Measurements from ENCODE around the gene FAM131A.

FAM131A gene

DNA sequence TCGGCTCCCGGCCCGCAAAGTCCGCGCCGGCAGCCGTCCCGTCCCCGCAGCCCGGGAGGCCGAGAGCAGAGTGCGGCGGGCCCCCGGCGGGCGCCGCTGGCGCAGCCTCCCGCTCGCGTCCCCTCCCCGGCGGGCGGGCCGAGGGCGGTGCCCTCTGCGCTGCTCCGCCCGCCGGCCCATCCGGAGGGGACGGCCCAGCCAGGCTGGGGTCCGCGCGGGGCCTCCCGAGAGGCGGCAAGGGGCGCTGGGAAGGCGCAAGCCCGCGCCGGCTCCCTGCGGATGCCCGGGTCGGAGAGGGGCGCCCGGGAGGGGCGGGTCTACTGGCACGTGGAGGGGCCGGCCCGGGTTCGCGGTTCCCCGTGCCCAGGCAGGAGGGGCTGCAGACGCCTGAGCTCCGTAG, 24.1 kb downstream of the FAM131A start, which contains the start of the genes CLCN2 and POLR2H:
CLCN2 (minus strand) TSS at position 74 of the 400 bp plus-strand sequence. CDS start 126 bp downstream, outside the sequence.
POLR2H (plus strand) TSS at position 179 of the 400 bp plus-strand sequence. CDS start 1,783 bp downstream, outside the sequence.
- Histone ChIP-seq H3K9ac (ENCODE audit: low read length) (peak within 1 kb of the TSS; percentile 75), H3K4me2 (ENCODE audit: low read depth, low read length, poor library complexity, severe bottlenecking) (peak within 1 kb of the TSS; percentile 85), H3K36me3 (ENCODE audit: low read length) (peaks cover 5% of the 10 kb centered on the region; the same call in 1 of the 2 replicates), H3K4me3 (ENCODE audit: insufficient read depth, low read length, poor library complexity, severe bottlenecking) (peak within 1 kb of the TSS; percentile 71), H2AFZ (ENCODE audit: low read depth, low read length, severe bottlenecking) (peak within 1 kb of the TSS; percentile 89), H3K9me2 (replicated peaks; ENCODE audit: insufficient read depth, low read length) (no peaks in the 10 kb centered on the region), H3K27me3 (ENCODE audit: low read length) (no peaks in the 10 kb centered on the region), H3K27ac (ENCODE audit: low read depth, low read length) (peak within 1 kb of the TSS; percentile 83), H3K79me2 (ENCODE audit: insufficient read depth, low read length) (peaks cover 20% of the 10 kb centered on the region), H3K9me3 (ENCODE audit: insufficient read depth, low read length) (no peaks in the 10 kb centered on the region), H4K20me1 (ENCODE audit: low read depth, low read length) (no peaks in the 10 kb centered on the region; the same call in 1 of the 2 replicates), H3F3A (ENCODE audit: insufficient read depth) (no peaks in the 10 kb centered on the region)
- TF ChIP-seq, protein P1, sequence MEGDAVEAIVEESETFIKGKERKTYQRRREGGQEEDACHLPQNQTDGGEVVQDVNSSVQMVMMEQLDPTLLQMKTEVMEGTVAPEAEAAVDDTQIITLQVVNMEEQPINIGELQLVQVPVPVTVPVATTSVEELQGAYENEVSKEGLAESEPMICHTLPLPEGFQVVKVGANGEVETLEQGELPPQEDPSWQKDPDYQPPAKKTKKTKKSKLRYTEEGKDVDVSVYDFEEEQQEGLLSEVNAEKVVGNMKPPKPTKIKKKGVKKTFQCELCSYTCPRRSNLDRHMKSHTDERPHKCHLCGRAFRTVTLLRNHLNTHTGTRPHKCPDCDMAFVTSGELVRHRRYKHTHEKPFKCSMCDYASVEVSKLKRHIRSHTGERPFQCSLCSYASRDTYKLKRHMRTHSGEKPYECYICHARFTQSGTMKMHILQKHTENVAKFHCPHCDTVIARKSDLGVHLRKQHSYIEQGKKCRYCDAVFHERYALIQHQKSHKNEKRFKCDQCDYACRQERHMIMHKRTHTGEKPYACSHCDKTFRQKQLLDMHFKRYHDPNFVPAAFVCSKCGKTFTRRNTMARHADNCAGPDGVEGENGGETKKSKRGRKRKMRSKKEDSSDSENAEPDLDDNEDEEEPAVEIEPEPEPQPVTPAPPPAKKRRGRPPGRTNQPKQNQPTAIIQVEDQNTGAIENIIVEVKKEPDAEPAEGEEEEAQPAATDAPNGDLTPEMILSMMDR (IDR thresholded peaks at IDR 0.05; ENCODE audit: insufficient read depth, low read length, poor library complexity, severe bottlenecking): no peak
- TF ChIP-seq EZH2phosphoT487 (conservative IDR thresholded peaks at IDR 0.05; ENCODE audit: low read length): no peak

DNA sequence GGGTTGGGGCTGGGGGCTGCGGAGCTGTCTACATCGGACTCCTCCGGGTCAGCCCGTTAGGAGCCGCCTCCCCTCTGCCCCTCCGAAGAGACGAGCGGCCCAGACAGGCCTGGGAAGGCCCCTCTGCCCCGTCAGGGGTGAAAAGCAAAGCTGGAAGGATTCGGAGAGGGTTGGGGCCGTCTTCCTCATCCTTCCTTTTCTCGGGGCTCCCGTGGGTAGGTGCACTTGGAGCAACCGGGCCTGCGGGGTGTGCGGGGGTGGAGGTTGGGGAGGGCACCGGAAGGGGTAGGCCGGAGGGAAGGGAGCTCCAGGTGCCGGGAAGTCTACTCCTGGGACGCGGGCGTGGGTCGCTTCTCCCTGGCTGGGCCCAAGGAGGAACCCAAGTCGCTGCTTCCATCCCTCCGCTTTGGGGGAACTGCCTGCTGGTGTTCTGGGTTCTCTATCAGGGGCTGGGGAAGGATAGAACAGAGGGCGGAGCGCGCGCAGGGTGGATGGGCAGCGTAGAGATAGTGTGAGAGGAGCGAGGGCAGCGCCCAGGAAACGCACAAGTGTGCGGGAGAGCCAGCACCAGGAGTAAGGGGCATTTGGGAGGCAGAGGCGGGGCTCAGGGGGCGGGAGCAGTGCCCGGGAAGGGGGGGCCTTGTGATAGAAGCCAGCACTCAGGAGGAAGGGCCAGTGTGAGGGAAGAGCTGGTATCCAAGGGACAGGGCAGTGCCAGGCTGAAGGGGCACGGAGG, 24.7 kb downstream of the FAM131A start:
- peak overlapping the region; percentile 71 for H3K4me3 ChIP-seq (ENCODE audit: insufficient read depth, low read length, poor library complexity, severe bottlenecking)
- H3F3A ChIP-seq (ENCODE audit: insufficient read depth): no peaks in the 10 kb centered on the region
- H3K9ac ChIP-seq (ENCODE audit: low read length): peak overlapping the region; percentile 75
- peaks cover 11% of the 10 kb centered on the region; the same call in 1 of the 2 replicates for H3K36me3 ChIP-seq (ENCODE audit: low read length)
- peak overlapping the region; percentile 89 for H2AFZ ChIP-seq (ENCODE audit: low read depth, low read length, severe bottlenecking)
- peaks cover 20% of the 10 kb centered on the region for H3K79me2 ChIP-seq (ENCODE audit: insufficient read depth, low read length)
- no peaks in the 10 kb centered on the region; the same call in 1 of the 2 replicates for H4K20me1 ChIP-seq (ENCODE audit: low read depth, low read length)
- peak overlapping the region; percentile 83 for H3K27ac ChIP-seq (ENCODE audit: low read depth, low read length)
- H3K27me3 ChIP-seq (ENCODE audit: low read length): no peaks in the 10 kb centered on the region
- H3K9me2 ChIP-seq (replicated peaks; ENCODE audit: insufficient read depth, low read length): no peaks in the 10 kb centered on the region
- no peak for TF ChIP-seq EZH2phosphoT487 (conservative IDR thresholded peaks at IDR 0.05; ENCODE audit: low read length)
- TF ChIP-seq, protein P1 (IDR thresholded peaks at IDR 0.05; ENCODE audit: insufficient read depth, low read length, poor library complexity, severe bottlenecking): no peak
- H3K9me3 ChIP-seq (ENCODE audit: insufficient read depth, low read length): no peaks in the 10 kb centered on the region
- peak overlapping the region; percentile 85 for H3K4me2 ChIP-seq (ENCODE audit: low read depth, low read length, poor library complexity, severe bottlenecking)

DNA sequence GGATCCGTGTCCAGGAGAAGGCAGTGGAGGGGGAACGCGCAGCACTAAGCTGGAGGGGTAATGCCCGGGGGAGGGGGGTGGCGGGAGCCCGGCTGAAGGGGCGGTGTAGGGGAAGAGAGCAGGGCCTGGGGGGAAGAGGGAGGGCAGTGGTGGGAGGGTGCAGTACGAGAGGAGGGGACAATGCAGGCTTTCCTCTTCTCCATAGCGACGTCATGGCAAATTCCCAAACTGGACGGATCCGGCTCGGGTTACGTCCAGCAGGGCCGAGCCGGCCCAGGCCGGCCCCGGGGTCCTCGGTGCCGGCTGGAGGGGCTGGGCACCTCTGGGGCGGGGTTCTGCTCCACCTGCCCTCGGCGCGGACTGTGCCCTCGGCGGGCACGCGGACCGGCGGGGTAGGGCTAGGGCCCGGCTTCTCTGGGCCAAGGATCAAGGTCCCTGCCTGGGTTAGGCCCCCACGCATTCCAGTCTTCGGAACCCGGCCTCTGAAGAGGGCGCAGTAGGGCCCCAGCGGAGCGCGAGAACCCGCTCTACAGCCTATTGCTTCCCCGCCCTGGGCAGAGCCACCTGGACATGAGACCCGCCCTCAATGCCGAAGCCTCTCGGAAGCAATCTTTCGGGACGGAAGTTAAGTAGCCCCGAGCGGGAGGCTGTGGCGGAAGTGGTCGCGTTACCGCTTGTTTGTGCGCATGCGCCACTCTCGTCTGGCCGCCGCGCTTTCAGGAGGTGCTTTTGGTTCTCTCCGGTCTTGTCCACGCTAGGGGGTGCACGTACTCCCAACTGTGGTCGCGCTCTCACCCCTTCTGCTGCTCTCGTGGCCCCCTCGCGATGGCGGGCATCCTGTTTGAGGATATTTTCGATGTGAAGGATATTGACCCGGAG, 25.5 kb downstream of the FAM131A start:
- Histone ChIP-seq H3K9me2 (replicated peaks; ENCODE audit: insufficient read depth, low read length) (no peaks in the 10 kb centered on the region), H3K79me2 (ENCODE audit: insufficient read depth, low read length) (peaks cover 20% of the 10 kb centered on the region), H2AFZ (ENCODE audit: low read depth, low read length, severe bottlenecking) (peak overlapping the region; percentile 89), H4K20me1 (ENCODE audit: low read depth, low read length) (no peaks in the 10 kb centered on the region; the same call in 1 of the 2 replicates), H3K4me3 (ENCODE audit: insufficient read depth, low read length, poor library complexity, severe bottlenecking) (peak overlapping the region; percentile 84), H3F3A (ENCODE audit: insufficient read depth) (no peaks in the 10 kb centered on the region), H3K27me3 (ENCODE audit: low read length) (no peaks in the 10 kb centered on the region), H3K4me2 (ENCODE audit: low read depth, low read length, poor library complexity, severe bottlenecking) (peak overlapping the region; percentile 85), H3K27ac (ENCODE audit: low read depth, low read length) (peak overlapping the region; percentile 83), H3K9me3 (ENCODE audit: insufficient read depth, low read length) (no peaks in the 10 kb centered on the region), H3K9ac (ENCODE audit: low read length) (peak overlapping the region; percentile 75), H3K36me3 (ENCODE audit: low read length) (peaks cover 12% of the 10 kb centered on the region; the same call in 1 of the 2 replicates)
- TF ChIP-seq, protein P1 (IDR thresholded peaks at IDR 0.05; ENCODE audit: insufficient read depth, low read length, poor library complexity, severe bottlenecking): peak; percentile 36
- no peak for TF ChIP-seq EZH2phosphoT487 (conservative IDR thresholded peaks at IDR 0.05; ENCODE audit: low read length)

All from SU-DHL-6 (cell line).